Liver (tissue), 3 donors: ENCODE data around the gene TP53INP2.

ENCODE experiments used
- ATF3 ChIP-seq: IDR thresholded peaks from 2 replicates; pipeline ENCODE4 v1.6.1; 2016; ENCODE audit warnings: antibody characterized with exemption
- GABPA ChIP-seq, 2 donors: IDR thresholded peaks in 1 of 2; conservative IDR thresholded peaks in 1 of 2; 2 replicates each; pipeline ENCODE4 v1.6.1; 2016; ENCODE audit warnings: antibody characterized with exemption in 2 of 2, mild to moderate bottlenecking in 1 of 2, moderate library complexity in 1 of 2
- RAD21 ChIP-seq, 2 donors: IDR thresholded peaks; 2 replicates each; pipeline ENCODE4 v1.6.1; 2016; ENCODE audit warnings: antibody characterized with exemption in 2 of 2, mild to moderate bottlenecking in 2 of 2
- RXRA ChIP-seq, 2 donors: IDR thresholded peaks; 2 replicates each; pipeline ENCODE4 v1.6.1; 2017 to 2018; ENCODE audit warnings: antibody characterized with exemption in 2 of 2, mild to moderate bottlenecking in 1 of 2
- SP1 ChIP-seq: IDR thresholded peaks from 2 replicates; pipeline ENCODE4 v1.6.1; 2018; ENCODE audit warnings: antibody characterized with exemption, mild to moderate bottlenecking
- TAF1 ChIP-seq: conservative IDR thresholded peaks from 2 replicates; pipeline ENCODE4 v1.6.1; 2016; ENCODE audit warnings: antibody characterized with exemption, mild to moderate bottlenecking
- YY1 ChIP-seq: IDR thresholded peaks from 2 replicates; pipeline ENCODE4 v1.6.1; 2016; ENCODE audit warnings: antibody characterized with exemption, mild to moderate bottlenecking
- TF ChIP-seq, protein P1 (sequence below): fragments of 150-350 bp; IDR thresholded peaks from 2 replicates; pipeline ENCODE4 v1.5.1; 2017; ENCODE audit warnings: improper control_type of control experiment, low read depth, low read length; ENCODE audit not compliant: missing input control
- TF ChIP-seq, protein P2 (sequence below): IDR thresholded peaks from 2 replicates; pipeline ENCODE4 v1.6.1; 2016; ENCODE audit warnings: antibody characterized with exemption, mild to moderate bottlenecking
- TF ChIP-seq, protein P3 (sequence below): IDR thresholded peaks from 2 replicates; pipeline ENCODE4 v1.6.1; 2016; ENCODE audit warnings: antibody characterized with exemption
- donor health status: healthy.
- donor health status: healthy.

- no peak for TF ChIP-seq ATF3
- TF ChIP-seq, protein P1, sequence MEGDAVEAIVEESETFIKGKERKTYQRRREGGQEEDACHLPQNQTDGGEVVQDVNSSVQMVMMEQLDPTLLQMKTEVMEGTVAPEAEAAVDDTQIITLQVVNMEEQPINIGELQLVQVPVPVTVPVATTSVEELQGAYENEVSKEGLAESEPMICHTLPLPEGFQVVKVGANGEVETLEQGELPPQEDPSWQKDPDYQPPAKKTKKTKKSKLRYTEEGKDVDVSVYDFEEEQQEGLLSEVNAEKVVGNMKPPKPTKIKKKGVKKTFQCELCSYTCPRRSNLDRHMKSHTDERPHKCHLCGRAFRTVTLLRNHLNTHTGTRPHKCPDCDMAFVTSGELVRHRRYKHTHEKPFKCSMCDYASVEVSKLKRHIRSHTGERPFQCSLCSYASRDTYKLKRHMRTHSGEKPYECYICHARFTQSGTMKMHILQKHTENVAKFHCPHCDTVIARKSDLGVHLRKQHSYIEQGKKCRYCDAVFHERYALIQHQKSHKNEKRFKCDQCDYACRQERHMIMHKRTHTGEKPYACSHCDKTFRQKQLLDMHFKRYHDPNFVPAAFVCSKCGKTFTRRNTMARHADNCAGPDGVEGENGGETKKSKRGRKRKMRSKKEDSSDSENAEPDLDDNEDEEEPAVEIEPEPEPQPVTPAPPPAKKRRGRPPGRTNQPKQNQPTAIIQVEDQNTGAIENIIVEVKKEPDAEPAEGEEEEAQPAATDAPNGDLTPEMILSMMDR, result no peak
- TF ChIP-seq RXRA (IDR thresholded peaks at IDR 0.05), result no peak
- TF ChIP-seq, protein P2, sequence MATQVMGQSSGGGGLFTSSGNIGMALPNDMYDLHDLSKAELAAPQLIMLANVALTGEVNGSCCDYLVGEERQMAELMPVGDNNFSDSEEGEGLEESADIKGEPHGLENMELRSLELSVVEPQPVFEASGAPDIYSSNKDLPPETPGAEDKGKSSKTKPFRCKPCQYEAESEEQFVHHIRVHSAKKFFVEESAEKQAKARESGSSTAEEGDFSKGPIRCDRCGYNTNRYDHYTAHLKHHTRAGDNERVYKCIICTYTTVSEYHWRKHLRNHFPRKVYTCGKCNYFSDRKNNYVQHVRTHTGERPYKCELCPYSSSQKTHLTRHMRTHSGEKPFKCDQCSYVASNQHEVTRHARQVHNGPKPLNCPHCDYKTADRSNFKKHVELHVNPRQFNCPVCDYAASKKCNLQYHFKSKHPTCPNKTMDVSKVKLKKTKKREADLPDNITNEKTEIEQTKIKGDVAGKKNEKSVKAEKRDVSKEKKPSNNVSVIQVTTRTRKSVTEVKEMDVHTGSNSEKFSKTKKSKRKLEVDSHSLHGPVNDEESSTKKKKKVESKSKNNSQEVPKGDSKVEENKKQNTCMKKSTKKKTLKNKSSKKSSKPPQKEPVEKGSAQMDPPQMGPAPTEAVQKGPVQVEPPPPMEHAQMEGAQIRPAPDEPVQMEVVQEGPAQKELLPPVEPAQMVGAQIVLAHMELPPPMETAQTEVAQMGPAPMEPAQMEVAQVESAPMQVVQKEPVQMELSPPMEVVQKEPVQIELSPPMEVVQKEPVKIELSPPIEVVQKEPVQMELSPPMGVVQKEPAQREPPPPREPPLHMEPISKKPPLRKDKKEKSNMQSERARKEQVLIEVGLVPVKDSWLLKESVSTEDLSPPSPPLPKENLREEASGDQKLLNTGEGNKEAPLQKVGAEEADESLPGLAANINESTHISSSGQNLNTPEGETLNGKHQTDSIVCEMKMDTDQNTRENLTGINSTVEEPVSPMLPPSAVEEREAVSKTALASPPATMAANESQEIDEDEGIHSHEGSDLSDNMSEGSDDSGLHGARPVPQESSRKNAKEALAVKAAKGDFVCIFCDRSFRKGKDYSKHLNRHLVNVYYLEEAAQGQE, result no peak
- TF ChIP-seq, protein P3, sequence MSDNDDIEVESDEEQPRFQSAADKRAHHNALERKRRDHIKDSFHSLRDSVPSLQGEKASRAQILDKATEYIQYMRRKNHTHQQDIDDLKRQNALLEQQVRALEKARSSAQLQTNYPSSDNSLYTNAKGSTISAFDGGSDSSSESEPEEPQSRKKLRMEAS, result no peak
- no peak for TF ChIP-seq TAF1
- TF ChIP-seq YY1, result no peak
- no peak for TF ChIP-seq RAD21 (IDR thresholded peaks at IDR 0.05)
- TF ChIP-seq GABPA (IDR thresholded peaks at IDR 0.05 in 1 of 2, conservative IDR thresholded peaks at IDR 0.05 in 1 of 2), result no peak
- TF ChIP-seq SP1, result peak; percentile 31
Observed at GRCh38 chr20:34709044-34709830, 5.1 kb downstream of the TP53INP2 start.
